Measurements from ENCODE around the gene RCBTB2. TPM values are rescaled to one million over a fixed set of nuclear protein-coding genes. Genes with fewer than 3 reads are reported as not detected.

The RCBTB2 gene
- total RNA-seq, 4 donors from 2014 or later = 5.2 to 8.1 (median 6.1) TPM

GRCh38 chr13:48532256-48532505 is 699 bp downstream of the RCBTB2 start:
- Histone ChIP-seq H3K27me3 (no peaks in the 10 kb centered on the region), H3K9me3 (no peaks in the 10 kb centered on the region), H3K4me3 (peak overlapping the region; percentile 30 to 83 (median 67)), H3K4me1 (peaks cover 0 to 18% (median 8%) of the 10 kb centered on the region in 4 donors), H3K27ac (peak overlapping the region; percentile 90 to 95 (median 92)), H3K36me3 (no peaks in the 10 kb centered on the region)
- 0 to 1% methylated on average over 1 to 13 of the region's 16 CpGs for WGBS, 2 donors (ENCODE audit: low coverage in 1 of 2)
- intact Hi-C loops (cut with DNase I; ENCODE audit: low total_unique reads) (no loop called here), in situ Hi-C loops (cut with MboI; ENCODE audit: low pct_ligation_motif_present in 1 of 4, low pct_unique_long_range_greater_than_20kb in 1 of 4, low sequenced_read_pairs in 3 of 4) (no loop called here)
- TF ChIP-seq POLR2AphosphoS5 (IDR thresholded peaks at IDR 0.05) = no peak
- TF ChIP-seq POLR2A (IDR thresholded peaks at IDR 0.05) = no peak
- no peak for TF ChIP-seq CTCF (IDR thresholded peaks at IDR 0.05)
- no peak for TF ChIP-seq EP300 (IDR thresholded peaks at IDR 0.05; ENCODE audit: low read depth)
- DNase-seq = no peak

- DNase-seq = no peak
- 36 to 39% methylated on average over 16 to 19 of the region's 19 CpGs for WGBS, 2 donors (ENCODE audit: low coverage in 1 of 2)
- Histone ChIP-seq H3K4me3 (peak overlapping the region; percentile 30 to 83 (median 67)), H3K9me3 (no peaks in the 10 kb centered on the region), H3K27ac (peak overlapping the region; percentile 90 to 95 (median 92)), H3K27me3 (no peaks in the 10 kb centered on the region), H3K4me1 (peaks cover 0 to 18% (median 8%) of the 10 kb centered on the region in 4 donors), H3K36me3 (no peaks in the 10 kb centered on the region)
- in situ Hi-C loops (cut with MboI; ENCODE audit: low pct_ligation_motif_present in 1 of 4, low pct_unique_long_range_greater_than_20kb in 1 of 4, low sequenced_read_pairs in 3 of 4) (no loop called here), intact Hi-C loops (cut with DNase I; ENCODE audit: low total_unique reads) (no loop called here)
- no peak for TF ChIP-seq CTCF (IDR thresholded peaks at IDR 0.05)
- peak in 1 of 3 donors; percentile 8 for TF ChIP-seq POLR2AphosphoS5 (IDR thresholded peaks at IDR 0.05)
Measured at GRCh38 chr13:48531416-48532255, 1.2 kb downstream of the RCBTB2 start.

GRCh38 chr13:48530833-48531232 is 2.0 kb downstream of the RCBTB2 start:
- no peak overlapping the region for H3K4me3 ChIP-seq
- in situ Hi-C loops (cut with MboI; ENCODE audit: low pct_ligation_motif_present in 1 of 4, low pct_unique_long_range_greater_than_20kb in 1 of 4, low sequenced_read_pairs in 3 of 4) = no loop called here
- WGBS, 2 donors (ENCODE audit: low coverage in 1 of 2) = 68 to 86% methylated on average over 6 of the region's 6 CpGs
- H3K27ac ChIP-seq = peak overlapping the region in 1 of 4 donors; percentile 95
- no peaks in the 10 kb centered on the region for H3K27me3 ChIP-seq
- H3K4me1 ChIP-seq = peaks cover 0 to 18% (median 8%) of the 10 kb centered on the region in 4 donors
- no peaks in the 10 kb centered on the region for H3K36me3 ChIP-seq
- no peak for TF ChIP-seq POLR2A (IDR thresholded peaks at IDR 0.05)
- no peak for TF ChIP-seq EP300 (IDR thresholded peaks at IDR 0.05; ENCODE audit: low read depth)
- TF ChIP-seq CTCF (IDR thresholded peaks at IDR 0.05) = no peak
- TF ChIP-seq POLR2AphosphoS5 (IDR thresholded peaks at IDR 0.05) = no peak
- no peaks in the 10 kb centered on the region for H3K9me3 ChIP-seq
- intact Hi-C loops (cut with DNase I; ENCODE audit: low total_unique reads) = no loop called here
- DNase-seq = no peak

- DNase-seq = no peak
- no peaks in the 10 kb centered on the region for H3K9me3 ChIP-seq
- in situ Hi-C loops (cut with MboI; ENCODE audit: low pct_ligation_motif_present in 1 of 4, low pct_unique_long_range_greater_than_20kb in 1 of 4, low sequenced_read_pairs in 3 of 4) (no loop called here), intact Hi-C loops (cut with DNase I; ENCODE audit: low total_unique reads) (no loop called here)
- H3K4me1 ChIP-seq = peaks cover 0 to 17% (median 8%) of the 10 kb centered on the region in 4 donors
- no peaks in the 10 kb centered on the region for H3K36me3 ChIP-seq
- H3K4me3 ChIP-seq = no peak overlapping the region
- TF ChIP-seq POLR2AphosphoS5 (IDR thresholded peaks at IDR 0.05) (no peak), CTCF (IDR thresholded peaks at IDR 0.05) (no peak)
- no peaks in the 10 kb centered on the region for H3K27me3 ChIP-seq
- 70% methylated on average over 3 of the region's 3 CpGs for WGBS, 2 donors (ENCODE audit: low coverage in 1 of 2)
- H3K27ac ChIP-seq = no peak overlapping the region
Measured at GRCh38 chr13:48528720-48529119, 4.2 kb downstream of the RCBTB2 start.
